ENCODE results near the gene SPIRE1.

The SPIRE1 gene

GRCh38 chr18:12445554-12445953, 212.4 kb downstream of the SPIRE1 start:
- TF ChIP-seq GATA2 (IDR thresholded peaks at IDR 0.05; ENCODE audit: low read depth, low read length) (no peak), GATA3 (IDR thresholded peaks at IDR 0.05; ENCODE audit: low read depth, low read length) (no peak)

DNA sequence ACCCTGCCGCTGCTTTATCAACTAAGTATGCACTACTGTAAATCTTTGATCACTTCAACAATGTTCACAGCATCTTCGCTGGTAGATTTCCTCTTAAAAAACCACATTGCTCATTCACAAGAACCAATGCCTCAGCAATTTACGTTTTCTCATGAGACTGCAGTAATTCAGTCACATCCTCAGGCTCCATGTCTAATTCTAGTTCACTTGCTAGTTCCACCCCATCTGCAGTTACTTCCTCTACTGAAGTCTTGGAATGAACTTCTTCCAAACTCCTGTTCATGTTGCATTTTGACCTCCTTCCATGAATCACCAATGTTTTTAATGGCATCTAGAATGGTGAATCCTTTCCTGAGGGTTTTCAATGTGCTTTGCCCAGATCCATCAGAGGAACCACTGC, 214.4 kb downstream of the SPIRE1 start:
- TF ChIP-seq GATA3 (IDR thresholded peaks at IDR 0.05; ENCODE audit: low read depth, low read length) = no peak
- TF ChIP-seq GATA2 (IDR thresholded peaks at IDR 0.05; ENCODE audit: low read depth, low read length) = no peak

- no peak for TF ChIP-seq GATA2 (IDR thresholded peaks at IDR 0.05; ENCODE audit: low read depth, low read length)
- TF ChIP-seq GATA3 (IDR thresholded peaks at IDR 0.05; ENCODE audit: low read depth, low read length) = no peak
Observed at GRCh38 chr18:12442946-12443345, 215.0 kb downstream of the SPIRE1 start.

DNA sequence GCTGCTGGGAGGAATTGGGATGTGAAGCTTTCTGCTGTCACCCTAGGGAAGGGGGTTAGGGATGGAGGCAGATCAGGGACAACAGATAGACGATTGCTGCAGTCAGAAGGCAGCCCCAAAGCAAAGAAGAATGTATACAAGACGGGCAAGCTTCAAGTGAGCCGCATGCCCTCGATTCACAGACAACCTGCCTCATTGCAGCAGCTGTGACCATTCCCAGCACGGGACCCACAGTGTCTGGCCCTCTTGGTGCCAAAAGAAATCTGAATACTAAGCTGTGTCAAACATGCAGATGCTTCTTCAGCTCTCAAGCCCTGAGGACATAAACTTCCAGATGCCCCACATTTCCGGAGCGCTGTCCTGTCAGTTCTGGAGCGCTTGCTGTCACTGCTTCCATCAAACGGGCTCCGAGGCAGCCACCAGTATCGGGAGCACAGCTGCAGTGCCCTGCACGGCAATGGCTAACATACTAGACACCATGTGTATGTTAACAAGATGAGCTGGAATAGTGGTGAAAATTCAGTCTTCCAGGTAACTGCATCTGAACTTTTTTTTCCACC, 216.4 kb downstream of the SPIRE1 start:
- TF ChIP-seq GATA3 (IDR thresholded peaks at IDR 0.05; ENCODE audit: low read depth, low read length) (no peak), GATA2 (IDR thresholded peaks at IDR 0.05; ENCODE audit: low read depth, low read length) (no peak)

DNA sequence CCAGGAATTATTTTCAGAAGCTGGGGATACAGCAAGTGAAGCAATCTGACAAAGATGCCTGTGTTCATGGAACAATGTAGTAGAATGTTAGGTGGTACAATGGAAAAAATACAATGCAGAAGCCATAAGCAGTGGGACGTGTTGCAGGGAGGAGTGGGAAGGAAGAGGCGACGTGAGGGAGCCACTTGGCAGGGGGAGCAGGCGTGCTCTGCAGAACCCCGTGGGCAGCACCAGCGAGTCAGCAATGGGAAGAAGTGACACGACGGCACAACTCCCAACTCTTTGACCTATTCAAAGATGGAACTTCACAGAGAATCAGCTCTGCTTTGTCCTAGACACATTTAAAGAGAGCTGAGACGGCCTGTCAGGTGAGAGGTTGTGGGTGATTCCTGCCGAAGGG, 219.7 kb downstream of the SPIRE1 start:
- TF ChIP-seq GATA3 (IDR thresholded peaks at IDR 0.05; ENCODE audit: low read depth, low read length) = no peak
- no peak for TF ChIP-seq GATA2 (IDR thresholded peaks at IDR 0.05; ENCODE audit: low read depth, low read length)

DNA sequence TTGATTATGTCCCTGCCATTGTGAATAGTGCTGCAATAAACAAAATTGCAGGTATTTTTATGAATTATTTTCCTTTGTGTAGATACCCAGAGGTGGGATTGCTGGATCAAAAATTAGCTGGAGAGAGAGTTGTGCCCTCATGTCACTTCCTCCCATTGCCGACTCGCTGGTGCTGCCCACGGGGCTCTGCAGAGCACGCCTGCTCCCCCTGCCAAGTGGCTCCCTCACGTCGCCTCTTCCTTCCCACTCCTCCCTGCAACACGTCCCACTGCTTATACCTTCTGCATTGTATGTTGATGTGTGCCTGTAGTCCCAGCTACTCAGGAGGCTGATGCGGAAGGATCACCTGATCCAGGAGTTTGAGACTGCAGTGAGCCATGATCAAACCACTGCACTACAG, 222.0 kb downstream of the SPIRE1 start:
- no peak for TF ChIP-seq GATA3 (IDR thresholded peaks at IDR 0.05; ENCODE audit: low read depth, low read length)

DNA sequence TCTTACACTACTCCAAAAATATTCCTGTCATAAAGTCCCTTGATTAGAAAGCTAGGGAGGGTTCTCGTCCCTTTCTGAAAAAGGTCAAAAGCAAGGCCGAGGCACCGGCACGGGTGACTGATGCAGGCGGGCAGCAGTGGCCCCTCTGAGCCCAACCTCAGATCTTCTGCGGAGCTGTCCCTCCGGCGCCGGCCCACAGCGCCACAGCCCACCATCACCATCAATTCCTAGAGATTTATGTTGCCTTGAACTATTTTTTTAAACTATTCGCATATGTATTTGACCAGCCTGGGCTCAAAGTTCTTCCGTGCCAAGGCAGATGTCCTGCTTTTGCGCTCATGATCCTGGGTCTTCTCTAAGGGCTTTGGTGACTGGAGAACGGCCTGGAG, 223.4 kb downstream of the SPIRE1 start:
- no peak for TF ChIP-seq GATA2 (IDR thresholded peaks at IDR 0.05; ENCODE audit: low read depth, low read length)
- TF ChIP-seq GATA3 (IDR thresholded peaks at IDR 0.05; ENCODE audit: low read depth, low read length) = no peak

DNA sequence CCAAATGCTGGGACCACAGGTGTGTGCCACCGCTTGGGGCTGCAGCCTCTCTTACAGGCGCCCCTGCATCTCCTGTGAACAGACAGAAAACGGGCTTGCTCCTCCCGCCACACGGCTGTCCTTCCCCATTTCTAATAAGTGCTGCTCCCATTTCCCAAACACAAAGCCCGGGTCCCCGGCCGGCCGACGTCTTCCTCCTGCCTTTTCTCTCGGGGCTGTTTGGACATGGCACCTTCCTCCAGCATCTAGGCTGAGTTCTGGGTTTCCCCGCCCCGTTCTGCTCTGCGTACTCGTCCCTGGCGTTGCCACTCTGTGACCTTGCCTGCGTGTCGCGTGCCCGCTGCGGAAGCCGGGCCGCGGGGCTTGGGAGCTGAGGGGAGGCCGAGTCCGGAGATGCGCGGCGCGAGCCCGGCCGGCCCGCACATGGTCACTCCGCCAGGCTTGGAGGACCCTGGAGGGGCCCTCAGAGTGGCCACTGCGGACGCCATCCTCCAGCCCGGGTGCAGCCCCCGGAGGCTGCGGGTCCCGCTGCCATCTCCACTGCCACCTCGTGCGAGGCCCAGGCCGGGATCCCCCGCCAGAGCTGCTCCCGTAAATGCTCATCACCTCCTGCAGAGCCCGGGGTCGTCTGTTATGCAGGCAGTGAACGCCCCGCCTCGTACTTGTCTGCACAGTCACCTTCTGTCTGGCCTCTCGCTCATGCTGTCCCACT, 223.9 kb downstream of the SPIRE1 start:
- no peak for TF ChIP-seq GATA3 (IDR thresholded peaks at IDR 0.05; ENCODE audit: low read depth, low read length)
- TF ChIP-seq GATA2 (IDR thresholded peaks at IDR 0.05; ENCODE audit: low read depth, low read length) = no peak

DNA sequence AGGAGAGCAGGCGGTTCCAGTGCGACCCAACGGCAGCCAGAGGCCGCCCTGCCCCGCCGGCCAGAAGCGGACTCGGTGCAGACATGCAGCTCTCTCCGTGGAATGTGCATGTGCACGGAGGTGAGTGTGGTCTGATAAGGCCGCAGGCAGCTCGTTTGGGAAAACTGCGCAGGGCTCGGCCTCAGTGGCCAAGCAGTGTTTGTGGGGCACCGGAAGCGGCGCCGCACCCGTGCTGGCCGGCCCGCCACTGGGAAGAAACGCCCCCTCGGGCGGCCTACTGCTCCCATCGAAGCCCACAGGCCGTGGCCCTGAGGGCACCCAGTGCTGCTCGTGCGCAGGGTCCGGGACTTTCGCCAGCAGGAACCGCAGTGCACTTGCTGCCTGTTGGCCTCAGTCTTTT, 225.0 kb downstream of the SPIRE1 start:
- TF ChIP-seq GATA2 (IDR thresholded peaks at IDR 0.05; ENCODE audit: low read depth, low read length) (no peak), GATA3 (IDR thresholded peaks at IDR 0.05; ENCODE audit: low read depth, low read length) (no peak)

GRCh38 chr18:12432196-12432595, 225.7 kb downstream of the SPIRE1 start:
- TF ChIP-seq GATA2 (IDR thresholded peaks at IDR 0.05; ENCODE audit: low read depth, low read length) = no peak
- TF ChIP-seq GATA3 (IDR thresholded peaks at IDR 0.05; ENCODE audit: low read depth, low read length) = no peak

DNA sequence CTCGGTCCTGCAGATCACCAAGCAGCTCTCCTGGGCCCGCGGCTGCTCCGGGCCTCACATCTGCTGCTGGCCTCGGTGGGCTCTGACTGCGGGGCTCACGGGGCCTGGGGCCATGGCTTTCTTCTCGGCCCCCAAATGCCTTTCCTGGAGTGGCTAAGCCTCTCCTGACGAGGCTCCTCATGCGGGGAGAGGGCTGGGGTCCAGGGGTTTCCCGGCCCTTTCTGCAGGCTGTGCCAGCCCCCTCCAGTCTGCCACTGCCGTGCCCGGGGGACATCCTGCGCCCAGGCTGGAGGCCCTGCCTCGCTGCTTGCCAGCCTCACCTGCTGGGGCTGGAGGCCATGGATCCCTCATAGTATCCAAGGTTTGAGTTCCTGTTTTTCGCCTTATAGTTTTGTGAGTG, 226.3 kb downstream of the SPIRE1 start:
- TF ChIP-seq GATA2 (IDR thresholded peaks at IDR 0.05; ENCODE audit: low read depth, low read length) (no peak), GATA3 (IDR thresholded peaks at IDR 0.05; ENCODE audit: low read depth, low read length) (no peak)

DNA sequence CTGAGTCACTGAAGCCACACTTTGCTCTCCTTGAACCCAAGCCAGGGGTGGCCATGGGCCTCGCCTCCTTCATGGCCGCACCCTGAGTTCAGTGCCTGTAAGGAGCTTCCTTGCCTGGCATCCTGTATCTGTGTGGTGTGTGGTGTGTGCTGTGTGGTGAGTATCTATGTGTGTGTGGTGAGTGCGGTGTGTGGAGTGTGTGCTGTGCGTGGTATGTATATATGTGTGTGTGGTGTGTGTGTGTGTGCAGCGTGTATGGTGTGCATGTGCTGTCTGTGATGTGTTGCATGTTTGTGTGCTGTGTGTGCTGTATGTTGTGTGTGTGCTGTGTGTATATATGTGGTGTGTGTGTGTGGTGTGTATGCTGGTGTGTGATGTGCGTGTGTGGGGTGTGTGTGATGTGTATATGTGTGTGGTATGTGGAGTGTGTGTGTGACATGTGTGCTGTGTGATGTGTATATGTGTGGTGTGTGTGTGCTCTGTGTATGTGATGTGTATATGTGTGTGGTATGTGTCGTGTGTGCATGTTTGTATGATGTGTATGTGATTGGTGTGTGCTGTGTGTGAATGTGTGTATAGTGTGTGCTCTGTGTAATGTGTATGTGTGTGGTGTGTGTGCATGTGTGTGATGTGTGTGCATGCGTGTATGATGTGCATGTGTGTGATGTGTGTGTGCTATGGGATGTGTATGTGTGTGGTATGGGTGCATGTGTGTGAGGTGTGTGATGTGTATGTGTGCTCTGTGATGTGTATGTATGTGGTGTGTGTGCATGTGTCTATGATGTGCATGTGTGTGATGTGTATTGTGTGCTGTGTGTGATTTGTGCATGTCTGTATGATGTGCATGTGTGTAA, 227.5 kb downstream of the SPIRE1 start:
- no peak for TF ChIP-seq GATA2 (IDR thresholded peaks at IDR 0.05; ENCODE audit: low read depth, low read length)
- no peak for TF ChIP-seq GATA3 (IDR thresholded peaks at IDR 0.05; ENCODE audit: low read depth, low read length)

- TF ChIP-seq GATA3 (IDR thresholded peaks at IDR 0.05; ENCODE audit: low read depth, low read length) (no peak), GATA2 (IDR thresholded peaks at IDR 0.05; ENCODE audit: low read depth, low read length) (no peak)
Observed at GRCh38 chr18:12429556-12429955, 228.4 kb downstream of the SPIRE1 start.

GRCh38 chr18:12428923-12429322, 229.0 kb downstream of the SPIRE1 start:
- no peak for TF ChIP-seq GATA3 (IDR thresholded peaks at IDR 0.05; ENCODE audit: low read depth, low read length)
- TF ChIP-seq GATA2 (IDR thresholded peaks at IDR 0.05; ENCODE audit: low read depth, low read length) = no peak

DNA sequence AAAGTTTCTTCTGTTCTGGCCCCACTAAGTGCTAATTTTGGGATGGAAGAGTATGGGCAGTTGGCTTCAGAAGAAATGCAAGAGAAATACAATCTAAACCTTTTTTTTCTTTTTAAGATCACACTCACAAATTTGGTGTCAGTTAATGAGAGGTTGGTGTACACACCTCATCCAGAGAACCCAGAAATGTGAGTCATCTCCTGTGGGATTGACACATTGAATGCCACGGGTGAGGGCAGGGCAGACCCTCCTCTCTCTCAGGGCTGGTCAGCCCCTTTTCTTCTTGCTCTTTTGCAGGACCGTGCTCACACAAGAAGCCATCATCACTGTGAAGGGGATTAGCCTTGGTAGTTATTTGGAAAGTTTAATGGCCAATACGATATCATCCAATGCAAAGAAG, 231.0 kb downstream of the SPIRE1 start:
- TF ChIP-seq GATA3 (IDR thresholded peaks at IDR 0.05; ENCODE audit: low read depth, low read length) = no peak
- no peak for TF ChIP-seq GATA2 (IDR thresholded peaks at IDR 0.05; ENCODE audit: low read depth, low read length)
